SIG-M5 treated with dmso at 0.1 percent for 504 hours (cell line): ENCODE data around the gene SPEG.

ENCODE experiments used
- DNase-seq: peaks from one replicate; lab custom pipeline; 2025; ENCODE audit not compliant: unreplicated experiment; lab: John Stamatoyannopoulos, UW

The SPEG gene

GRCh38 chr2:219475697-219476651 lies 41.3 kb downstream of the SPEG start:
- peak; percentile 16 for DNase-seq

GRCh38 chr2:219476652-219477151 lies 42.1 kb downstream of the SPEG start:
- no peak for DNase-seq

DNA sequence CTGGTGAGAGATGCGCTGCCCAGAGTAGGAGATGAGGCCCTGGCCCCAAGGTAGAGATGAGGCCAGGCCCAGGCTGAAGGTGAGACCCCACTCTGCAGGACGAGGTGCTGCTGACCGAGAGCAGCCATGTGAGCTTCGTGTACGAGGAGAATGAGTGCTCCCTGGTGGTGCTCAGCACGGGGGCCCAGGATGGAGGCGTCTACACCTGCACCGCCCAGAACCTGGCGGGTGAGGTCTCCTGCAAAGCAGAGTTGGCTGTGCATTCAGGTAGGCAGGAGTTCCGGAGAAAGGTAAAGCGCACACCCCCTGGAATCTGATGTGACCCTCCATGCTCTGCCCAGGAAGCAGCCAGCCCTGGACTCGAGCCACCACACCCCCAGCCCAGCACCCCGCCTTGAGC lies 42.5 kb downstream of the SPEG start:
- DNase-seq, result no peak

DNA sequence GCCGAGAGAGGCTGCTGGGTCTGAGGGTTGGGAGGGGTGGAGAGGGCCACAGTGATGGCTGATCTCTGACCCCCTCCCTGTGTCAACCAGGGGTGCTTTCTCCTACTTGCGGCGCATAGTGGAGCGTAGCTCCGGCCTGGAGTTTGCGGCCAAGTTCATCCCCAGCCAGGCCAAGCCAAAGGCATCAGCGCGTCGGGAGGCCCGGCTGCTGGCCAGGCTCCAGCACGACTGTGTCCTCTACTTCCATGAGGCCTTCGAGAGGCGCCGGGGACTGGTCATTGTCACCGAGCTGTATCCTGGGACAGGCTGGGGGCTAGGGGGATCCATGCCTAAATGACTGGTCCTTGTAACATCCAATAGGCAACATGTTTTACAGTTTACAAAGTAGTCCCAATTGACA lies 43.2 kb downstream of the SPEG start:
- DNase-seq, result no peak

- no peak for DNase-seq
These were observed 44.3 kb downstream of the SPEG start for GRCh38 chr2:219478916-219479315.

GRCh38 chr2:219480004-219480403 lies 45.4 kb downstream of the SPEG start:
- DNase-seq, result no peak

DNA sequence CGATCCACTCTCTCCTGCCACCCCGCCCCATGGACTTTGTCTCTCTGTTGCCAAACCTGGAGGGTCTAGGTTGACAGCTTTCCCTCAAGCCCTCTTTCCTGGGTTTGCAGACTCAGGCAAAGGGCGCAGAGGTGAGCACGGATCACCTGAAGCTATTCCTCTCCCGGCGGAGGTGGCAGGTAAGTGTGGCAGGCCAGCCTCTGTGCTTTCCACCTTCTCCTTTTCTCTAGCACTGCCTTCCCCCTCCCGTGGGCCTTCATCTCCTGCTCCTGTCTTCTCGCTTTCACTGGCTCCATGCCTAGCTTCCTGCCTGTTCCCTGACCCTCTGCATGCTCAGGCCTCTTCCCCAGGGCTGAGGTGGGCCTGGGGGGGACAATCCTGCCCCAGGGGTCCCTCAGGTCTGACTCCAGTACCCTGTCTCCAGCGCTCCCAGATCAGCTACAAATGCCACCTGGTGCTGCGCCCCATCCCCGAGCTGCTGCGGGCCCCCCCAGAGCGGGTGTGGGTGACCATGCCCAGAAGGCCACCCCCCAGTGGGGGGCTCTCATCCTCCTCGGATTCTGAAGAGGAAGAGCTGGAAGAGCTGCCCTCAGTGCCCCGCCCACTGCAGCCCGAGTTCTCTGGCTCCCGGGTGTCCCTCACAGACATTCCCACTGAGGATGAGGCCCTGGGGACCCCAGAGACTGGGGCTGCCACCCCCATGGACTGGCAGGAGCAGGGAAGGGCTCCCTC lies 48.2 kb downstream of the SPEG start:
- DNase-seq, result no peak

- no peak for DNase-seq
These were observed 49.1 kb downstream of the SPEG start for GRCh38 chr2:219483451-219484342.

- DNase-seq, result no peak
These were observed 49.9 kb downstream of the SPEG start for GRCh38 chr2:219484343-219485200.

- no peak for DNase-seq
These were observed 50.5 kb downstream of the SPEG start for GRCh38 chr2:219485201-219485580.

GRCh38 chr2:219486380-219486959 lies 51.8 kb downstream of the SPEG start:
- no peak for DNase-seq

- no peak for DNase-seq
These were observed 53.7 kb downstream of the SPEG start for GRCh38 chr2:219488149-219488843.

- DNase-seq, result no peak
These were observed 54.2 kb downstream of the SPEG start for GRCh38 chr2:219488844-219489194.

DNA sequence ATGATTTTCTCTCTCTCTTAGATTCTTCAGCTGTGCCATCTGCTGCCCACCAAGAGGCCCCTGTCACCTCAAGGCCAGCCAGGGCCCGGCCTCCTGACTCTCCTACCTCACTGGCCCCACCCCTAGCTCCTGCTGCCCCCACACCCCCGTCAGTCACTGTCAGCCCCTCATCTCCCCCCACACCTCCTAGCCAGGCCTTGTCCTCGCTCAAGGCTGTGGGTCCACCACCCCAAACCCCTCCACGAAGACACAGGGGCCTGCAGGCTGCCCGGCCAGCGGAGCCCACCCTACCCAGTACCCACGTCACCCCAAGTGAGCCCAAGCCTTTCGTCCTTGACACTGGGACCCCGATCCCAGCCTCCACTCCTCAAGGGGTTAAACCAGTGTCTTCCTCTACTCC lies 54.7 kb downstream of the SPEG start:
- no peak for DNase-seq

DNA sequence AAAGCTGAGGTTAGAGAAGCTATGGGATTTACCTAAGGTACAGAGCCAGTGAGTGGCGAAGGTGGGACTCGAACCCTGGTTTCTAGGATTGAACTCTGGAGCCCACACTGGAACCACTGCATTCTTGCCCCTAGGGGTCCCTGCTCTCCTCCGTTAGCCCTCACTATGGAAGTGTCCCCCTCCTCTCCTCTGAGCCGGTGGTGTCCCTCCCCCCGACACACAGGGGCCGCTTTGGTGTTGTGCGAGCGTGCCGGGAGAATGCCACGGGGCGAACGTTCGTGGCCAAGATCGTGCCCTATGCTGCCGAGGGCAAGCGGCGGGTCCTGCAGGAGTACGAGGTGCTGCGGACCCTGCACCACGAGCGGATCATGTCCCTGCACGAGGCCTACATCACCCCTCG lies 55.5 kb downstream of the SPEG start:
- DNase-seq, result no peak

DNA sequence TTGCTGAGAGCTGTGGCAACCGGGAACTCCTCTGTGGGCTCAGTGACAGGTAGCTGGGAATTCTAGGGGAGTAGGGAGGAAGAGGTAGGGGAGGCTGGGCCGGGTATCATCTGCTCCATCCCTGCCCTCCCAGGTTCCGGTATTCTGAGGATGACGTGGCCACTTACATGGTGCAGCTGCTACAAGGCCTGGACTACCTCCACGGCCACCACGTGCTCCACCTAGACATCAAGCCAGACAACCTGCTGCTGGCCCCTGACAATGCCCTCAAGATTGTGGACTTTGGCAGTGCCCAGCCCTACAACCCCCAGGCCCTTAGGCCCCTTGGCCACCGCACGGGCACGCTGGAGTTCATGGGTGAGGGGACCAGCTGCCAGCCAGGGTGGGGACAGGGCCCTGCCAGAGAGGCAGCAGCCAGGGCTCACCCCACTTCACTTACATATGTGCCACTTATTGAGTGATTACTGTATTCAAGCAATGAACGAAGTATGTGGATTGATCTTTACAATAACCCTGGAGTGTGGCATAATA lies 56.0 kb downstream of the SPEG start:
- no peak for DNase-seq

DNA sequence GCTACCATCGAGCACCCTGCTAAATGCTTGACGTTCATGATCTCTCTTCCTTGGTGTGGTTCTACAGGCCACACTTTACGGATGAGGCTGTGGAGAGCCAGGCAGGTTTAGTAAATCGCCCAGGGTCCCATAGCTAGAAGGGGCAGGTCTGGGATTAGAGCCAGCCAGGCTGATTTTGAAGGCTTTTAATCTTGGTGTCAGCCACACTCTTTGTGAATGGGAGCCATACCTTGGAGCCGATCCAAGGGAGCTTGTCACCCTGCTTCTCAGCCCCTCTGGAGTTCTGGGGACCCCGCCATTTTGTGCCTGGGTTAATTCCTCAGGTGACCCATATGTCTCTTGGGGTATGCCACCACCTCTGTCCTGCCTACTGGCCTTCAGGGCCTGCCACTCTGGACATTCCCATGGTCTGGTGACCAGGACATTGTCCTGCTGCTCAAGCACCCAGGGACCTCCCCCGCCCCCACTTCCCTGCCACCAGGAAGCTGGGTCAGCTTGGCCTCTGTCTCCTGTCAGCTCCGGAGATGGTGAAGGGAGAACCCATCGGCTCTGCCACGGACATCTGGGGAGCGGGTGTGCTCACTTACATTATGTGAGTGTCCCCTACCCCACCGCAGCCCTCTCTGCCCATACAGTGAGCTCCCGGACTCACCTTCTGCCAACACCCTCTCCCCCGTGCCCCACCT lies 56.8 kb downstream of the SPEG start:
- no peak for DNase-seq

GRCh38 chr2:219492575-219492974 lies 57.9 kb downstream of the SPEG start:
- DNase-seq, result no peak
